BJ (cell line): Measurements from ENCODE around the gene DUSP6. TPM values are rescaled to one million over a fixed set of nuclear protein-coding genes. Genes with fewer than 3 reads are reported as not detected.
A peak's percentile ranks its signal among the peaks of the same experiment; 100 is the strongest.

Source experiments
- CTCF ChIA-PET: fragments of 350-600 bp; formaldehyde crosslinking; extraction: SDS; loops from one replicate; lab custom pipeline; 2021; ENCODE audit warnings: antibody characterized with exemption, inconsistent platforms; lab: Yijun Ruan, JAX
- POLR2A ChIA-PET: fragments of 300-600 bp; sonication (Branson Sonifier 250); formaldehyde crosslinking; extraction: SDS; loops from one replicate; lab custom pipeline; 2021; ENCODE audit warnings: antibody characterized with exemption; lab: Charles Lee
- DNase-seq: peaks from one replicate; pipeline ENCODE4 v3.0.0-alpha.2; 2011; ENCODE audit warnings: low read depth
- H3K27me3 ChIP-seq: 2 replicates; pipeline ENCODE4 v1.6.0; 2011; ENCODE audit warnings: low read length; ENCODE audit not compliant: control insufficient read depth, insufficient read depth
- H3K36me3 ChIP-seq: 2 replicates; pipeline ENCODE4 v1.5.1; 2011; ENCODE audit warnings: low read length; ENCODE audit not compliant: control insufficient read depth, insufficient read depth
- H3K4me3 ChIP-seq: 2 replicates; pipeline ENCODE4 v1.5.1; 2011; ENCODE audit warnings: low read depth, mild to moderate bottlenecking, control low read depth, low read length
- polyA plus RNA-seq: library from polyadenylated mRNA; depleted of rRNA; stranded (reverse); fragments of >200 nt; gene quantifications from 2 replicates; pipeline ENCODE4 v1.2.3, GENCODE V29; 2011
- TF ChIP-seq, protein P1 (sequence below): IDR thresholded peaks from 2 replicates; pipeline ENCODE4 v1.5.1; 2011; ENCODE audit warnings: low read depth, mild to moderate bottlenecking, control low read depth, inconsistent platforms, low read length, moderate library complexity; ENCODE audit not compliant: insufficient read depth

The DUSP6 gene
- polyA plus RNA-seq, 1 experiment = 26.6 TPM

DNA sequence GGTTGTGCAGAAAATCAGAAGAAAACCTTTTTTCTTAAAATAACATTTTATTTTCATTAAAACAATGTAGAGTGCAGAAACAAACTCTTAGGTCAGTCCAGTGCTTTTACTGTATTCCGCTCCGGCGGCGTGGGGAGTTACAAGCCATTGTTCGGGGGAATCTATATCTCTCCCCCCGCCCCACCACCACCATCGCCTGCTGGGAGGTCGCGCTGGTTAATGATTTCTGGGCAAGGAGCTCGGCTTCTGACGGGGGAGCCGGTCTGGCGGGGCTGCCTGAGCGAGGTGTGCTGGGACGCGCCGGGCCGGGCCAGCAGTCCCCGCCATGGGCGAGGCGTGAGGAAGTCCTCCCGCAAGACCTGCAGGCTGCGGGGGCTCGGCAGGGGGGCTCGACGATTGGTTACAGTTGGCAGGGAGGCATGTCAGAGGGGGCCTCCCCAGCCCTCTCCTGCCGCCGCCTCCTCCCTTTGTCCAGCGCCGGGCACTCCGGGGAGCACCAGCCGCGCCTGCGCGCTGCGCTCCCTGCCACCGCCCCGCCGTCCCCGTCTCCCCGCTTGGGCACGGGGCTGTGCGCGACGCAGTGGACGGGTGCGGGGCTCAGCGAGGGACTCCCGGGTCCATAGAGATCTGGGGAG, 1.0 kb upstream of the DUSP6 start:
- CTCF ChIA-PET = interaction anchor here (1.2 to 3.0 kb wide), 9 partner anchors 18 to 291 kb away, joined by 3 to 16 read pairs (median 9); no protein-coding TSS in a partner anchor
- H3K27me3 ChIP-seq = no peaks in the 10 kb centered on the region
- DNase-seq = no peak
- TF ChIP-seq, protein P1, sequence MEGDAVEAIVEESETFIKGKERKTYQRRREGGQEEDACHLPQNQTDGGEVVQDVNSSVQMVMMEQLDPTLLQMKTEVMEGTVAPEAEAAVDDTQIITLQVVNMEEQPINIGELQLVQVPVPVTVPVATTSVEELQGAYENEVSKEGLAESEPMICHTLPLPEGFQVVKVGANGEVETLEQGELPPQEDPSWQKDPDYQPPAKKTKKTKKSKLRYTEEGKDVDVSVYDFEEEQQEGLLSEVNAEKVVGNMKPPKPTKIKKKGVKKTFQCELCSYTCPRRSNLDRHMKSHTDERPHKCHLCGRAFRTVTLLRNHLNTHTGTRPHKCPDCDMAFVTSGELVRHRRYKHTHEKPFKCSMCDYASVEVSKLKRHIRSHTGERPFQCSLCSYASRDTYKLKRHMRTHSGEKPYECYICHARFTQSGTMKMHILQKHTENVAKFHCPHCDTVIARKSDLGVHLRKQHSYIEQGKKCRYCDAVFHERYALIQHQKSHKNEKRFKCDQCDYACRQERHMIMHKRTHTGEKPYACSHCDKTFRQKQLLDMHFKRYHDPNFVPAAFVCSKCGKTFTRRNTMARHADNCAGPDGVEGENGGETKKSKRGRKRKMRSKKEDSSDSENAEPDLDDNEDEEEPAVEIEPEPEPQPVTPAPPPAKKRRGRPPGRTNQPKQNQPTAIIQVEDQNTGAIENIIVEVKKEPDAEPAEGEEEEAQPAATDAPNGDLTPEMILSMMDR = no peak
- POLR2A ChIA-PET = no interaction called here
- H3K4me3 ChIP-seq = peak overlapping the region; percentile 63
- peaks cover 4% of the 10 kb centered on the region for H3K36me3 ChIP-seq

DNA sequence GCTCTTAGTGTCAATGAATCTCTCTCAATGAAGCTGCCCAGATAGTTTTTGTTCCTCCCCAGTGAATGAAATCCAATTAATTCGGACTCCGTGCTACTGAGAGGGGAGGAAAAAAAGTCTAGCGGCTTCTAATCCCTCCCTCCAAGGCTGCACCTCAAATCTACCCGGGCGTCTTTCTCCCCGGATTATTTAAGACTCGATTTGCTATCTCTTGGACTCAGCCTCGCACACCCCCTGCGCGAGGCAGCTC, 134 bp downstream of the DUSP6 start:
- Histone ChIP-seq H3K4me3 (peak overlapping the region; percentile 89), H3K27me3 (no peaks in the 10 kb centered on the region), H3K36me3 (peaks cover 4% of the 10 kb centered on the region)
- CTCF ChIA-PET = interaction anchor here (0.6 to 3.0 kb wide), 12 partner anchors 19 to 642 kb away, joined by 3 to 16 read pairs (median 4); no protein-coding TSS in a partner anchor
- DNase-seq = no peak
- POLR2A ChIA-PET = interaction anchor here (2.3 kb wide), 1 partner anchor 100 kb away, joined by 8 read pairs; no protein-coding TSS in a partner anchor
- TF ChIP-seq, protein P1 = no peak

DNA sequence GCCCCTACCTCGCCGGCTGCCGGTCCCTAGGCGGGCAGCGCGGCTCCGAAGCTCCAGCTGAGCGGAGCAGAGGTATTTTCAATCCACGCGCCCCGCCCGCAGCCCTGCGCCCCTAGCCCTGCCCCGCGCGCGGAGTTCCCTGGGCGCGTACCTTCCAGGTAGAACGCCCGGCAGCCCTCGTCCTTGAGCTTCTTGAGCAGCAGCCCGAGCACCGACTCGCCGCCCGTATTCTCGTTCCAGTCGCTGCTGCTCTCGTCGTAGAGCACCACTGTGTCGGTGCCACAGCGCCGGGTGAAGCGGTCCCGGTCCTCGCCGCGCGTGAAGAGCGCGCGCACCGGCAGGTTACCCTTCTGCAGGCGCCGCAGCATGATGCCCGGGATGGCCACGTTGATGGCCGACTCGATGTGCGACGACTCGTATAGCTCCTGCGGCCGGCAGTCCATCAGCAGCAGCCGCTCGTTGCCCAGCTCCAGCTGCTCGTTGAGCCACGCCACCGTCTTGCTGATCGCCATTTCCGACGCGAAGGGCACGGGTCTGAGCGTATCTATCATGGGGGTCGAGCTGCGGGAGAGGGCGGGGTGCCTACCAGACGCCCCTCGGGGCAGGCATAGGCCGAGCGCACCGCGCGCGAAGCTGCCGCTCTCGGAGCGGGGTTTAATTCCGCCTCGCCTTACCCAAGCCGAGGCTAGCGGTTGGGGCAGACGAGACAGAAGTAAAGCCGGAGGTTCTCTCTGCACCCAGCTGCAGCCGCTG, 636 bp downstream of the DUSP6 start:
- Histone ChIP-seq H3K36me3 (peaks cover 4% of the 10 kb centered on the region), H3K4me3 (peak overlapping the region; percentile 89), H3K27me3 (no peaks in the 10 kb centered on the region)
- TF ChIP-seq, protein P1 = no peak
- POLR2A ChIA-PET = interaction anchor here (2.3 kb wide), 1 partner anchor 100 kb away, joined by 8 read pairs; no protein-coding TSS in a partner anchor
- CTCF ChIA-PET = interaction anchor here (0.6 to 3.0 kb wide), 14 partner anchors 20 to 642 kb away, joined by 3 to 16 read pairs (median 4); no protein-coding TSS in a partner anchor
- no peak for DNase-seq

DNA sequence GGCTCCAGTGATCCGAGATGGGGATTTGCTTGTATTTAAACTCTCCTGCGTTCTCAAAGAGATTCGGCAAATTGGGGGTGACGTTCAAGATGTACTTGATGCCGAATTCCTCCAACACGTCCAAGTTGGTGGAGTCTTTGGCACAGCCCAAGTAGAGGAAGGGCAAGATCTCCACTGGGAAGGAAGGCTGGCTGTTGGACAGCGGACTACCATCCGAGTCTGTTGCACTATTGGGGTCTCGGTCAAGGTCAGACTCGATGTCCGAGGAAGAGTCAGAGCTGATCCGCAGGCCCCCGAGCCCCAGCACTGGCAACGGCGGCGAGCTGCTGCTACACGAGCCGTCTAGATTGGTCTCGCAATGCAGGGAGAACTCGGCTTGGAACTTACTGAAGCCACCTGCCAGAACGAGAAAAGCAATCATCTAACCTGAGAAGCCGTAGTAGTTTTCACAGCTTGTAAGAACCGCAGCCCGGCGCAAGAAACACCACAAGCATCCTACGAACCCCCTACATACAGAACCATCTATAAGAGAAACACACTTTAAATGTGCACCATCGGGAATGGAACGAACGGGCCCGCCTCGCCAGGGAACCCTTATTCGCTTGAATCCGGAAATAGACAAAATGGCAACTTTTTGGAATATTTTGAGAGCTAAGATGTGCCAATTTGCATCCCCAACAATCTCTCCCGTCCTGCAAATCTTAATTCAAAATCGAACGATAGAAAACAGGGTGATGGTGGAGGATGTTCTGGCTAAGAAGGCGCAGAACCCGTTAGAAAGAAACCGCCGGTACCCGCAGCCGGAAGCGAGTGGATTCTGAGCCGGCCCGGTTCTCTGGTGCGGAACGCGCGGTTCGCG, 1.4 kb downstream of the DUSP6 start:
- TF ChIP-seq, protein P1 = no peak
- no peak for DNase-seq
- CTCF ChIA-PET = interaction anchor here (0.6 to 3.0 kb wide), 5 partner anchors 33 to 299 kb away, joined by 3 to 16 read pairs (median 4); no protein-coding TSS in a partner anchor
- H3K36me3 ChIP-seq = peaks cover 4% of the 10 kb centered on the region
- POLR2A ChIA-PET = interaction anchor here (2.3 kb wide), 1 partner anchor 101 kb away, joined by 8 read pairs; no protein-coding TSS in a partner anchor
- H3K4me3 ChIP-seq = peak overlapping the region; percentile 89
- H3K27me3 ChIP-seq = no peaks in the 10 kb centered on the region

DNA sequence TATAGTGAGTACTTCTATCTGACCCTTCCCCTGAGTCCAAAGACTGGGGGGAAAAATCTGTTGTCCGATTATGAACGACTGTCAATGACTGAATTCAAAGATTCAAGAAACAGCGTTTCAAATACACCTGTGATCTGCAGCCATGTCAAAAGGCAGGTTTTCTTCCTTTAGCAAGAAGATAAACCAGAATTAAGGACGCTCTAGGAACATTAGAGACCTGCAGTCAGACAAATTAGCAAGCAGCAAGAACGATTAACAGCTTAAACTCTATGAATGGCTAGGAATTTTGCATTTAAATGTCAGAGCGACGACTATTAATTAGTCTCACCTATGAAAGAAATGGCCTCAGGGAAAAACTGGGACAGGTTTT, 2.1 kb downstream of the DUSP6 start:
- Histone ChIP-seq H3K36me3 (peaks cover 4% of the 10 kb centered on the region), H3K4me3 (peak overlapping the region; percentile 89), H3K27me3 (no peaks in the 10 kb centered on the region)
- TF ChIP-seq, protein P1 = no peak
- ChIA-PET CTCF (interaction anchor here (1.1 to 1.4 kb wide), 2 partner anchors 34 to 111 kb away, joined by 4 to 8 read pairs; no protein-coding TSS in a partner anchor), POLR2A (no interaction called here)
- no peak for DNase-seq
